Muscle of leg (tissue), 11 donors: Measurements from ENCODE around the gene NDC1. TPM values are rescaled to one million over a fixed set of nuclear protein-coding genes. Genes with fewer than 3 reads are reported as not detected.

ENCODE experiments used
- DNase-seq: peaks from one replicate; pipeline ENCODE4 v3.0.0; 2013
- H3K27ac ChIP-seq: one replicate; pipeline ENCODE4 v1.5.1; 2013; ENCODE audit warnings: mild to moderate bottlenecking, low read length, control low read depth
- H3K27me3 ChIP-seq: one replicate; pipeline ENCODE4 v1.6.1; 2013; ENCODE audit warnings: low read length; ENCODE audit not compliant: control insufficient read depth, insufficient read depth
- H3K36me3 ChIP-seq: one replicate; pipeline ENCODE4 v1.6.1; 2013; ENCODE audit warnings: low read length; ENCODE audit not compliant: control insufficient read depth, insufficient read depth
- H3K4me1 ChIP-seq: one replicate; pipeline ENCODE4 v1.6.1; 2013; ENCODE audit warnings: low read length; ENCODE audit not compliant: control insufficient read depth, insufficient read depth
- H3K4me3 ChIP-seq: one replicate; pipeline ENCODE4 v1.5.1; 2013; ENCODE audit warnings: low read length, control low read depth
- H3K9me3 ChIP-seq: replicated peaks from 2 replicates; pipeline ENCODE4 v1.6.1; 2013; ENCODE audit warnings: low read depth, low read length; ENCODE audit not compliant: control insufficient read depth
- WGBS: methylation state at CpG from one replicate; pipeline ENCODE4 v1.1.5; 2013; ENCODE audit warnings: missing lambda C conversion rate; ENCODE audit not compliant: insufficient coverage; 5-methylcytosine and 5-hydroxymethylcytosine counted together
- polyA plus RNA-seq, 8 donors: library from polyadenylated mRNA; unstranded; fragments of 120-200 nt; gene quantifications; one replicate each; pipeline versions ENCODE4 v1.2.1 to v1.2.3, GENCODE V29; 2013; ENCODE audit warnings: inconsistent platforms in 1 of 8, low replicate concordance in 1 of 8; ENCODE audit not compliant: insufficient read length in 8 of 8, insufficient read depth in 1 of 8
- total RNA-seq: library from RNA; stranded (reverse); fragments of 120-200 nt; gene quantifications from one replicate; pipeline ENCODE4 v1.2.4, GENCODE V29; 2013

The NDC1 gene
- total and polyA plus RNA-seq, 9 donors = 9.3 to 16.0 (median 12.1) TPM

DNA sequence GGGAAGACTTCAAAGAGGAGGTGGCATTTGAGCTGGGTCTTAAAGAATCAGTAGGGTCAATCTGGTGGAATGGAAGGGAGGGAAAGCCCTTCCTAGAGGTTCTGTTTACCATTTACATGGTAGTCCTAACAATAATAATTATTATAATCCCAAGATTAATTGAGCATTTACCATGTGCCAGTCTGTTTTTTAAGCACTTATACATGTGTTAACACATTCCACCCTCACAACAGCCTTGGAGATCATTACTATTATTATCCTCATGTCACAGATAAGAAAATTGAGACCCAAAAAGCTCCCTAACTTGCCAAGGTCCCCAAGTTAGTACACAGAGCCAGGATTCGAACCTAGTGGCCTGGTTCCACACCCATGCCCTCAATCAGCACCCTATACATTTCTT lies 109.9 kb downstream of the NDC1 start:
- H3K4me3 ChIP-seq = no peak overlapping the region
- no CpG with 5 or more reads among the region's 1 CpG for WGBS
- DNase-seq = no peak
- no peaks in the 10 kb centered on the region for H3K9me3 ChIP-seq
- H3K36me3 ChIP-seq = no peaks in the 10 kb centered on the region
- no peak overlapping the region for H3K27ac ChIP-seq
- no peaks in the 10 kb centered on the region for H3K4me1 ChIP-seq
- H3K27me3 ChIP-seq = peaks cover 45% of the 10 kb centered on the region

DNA sequence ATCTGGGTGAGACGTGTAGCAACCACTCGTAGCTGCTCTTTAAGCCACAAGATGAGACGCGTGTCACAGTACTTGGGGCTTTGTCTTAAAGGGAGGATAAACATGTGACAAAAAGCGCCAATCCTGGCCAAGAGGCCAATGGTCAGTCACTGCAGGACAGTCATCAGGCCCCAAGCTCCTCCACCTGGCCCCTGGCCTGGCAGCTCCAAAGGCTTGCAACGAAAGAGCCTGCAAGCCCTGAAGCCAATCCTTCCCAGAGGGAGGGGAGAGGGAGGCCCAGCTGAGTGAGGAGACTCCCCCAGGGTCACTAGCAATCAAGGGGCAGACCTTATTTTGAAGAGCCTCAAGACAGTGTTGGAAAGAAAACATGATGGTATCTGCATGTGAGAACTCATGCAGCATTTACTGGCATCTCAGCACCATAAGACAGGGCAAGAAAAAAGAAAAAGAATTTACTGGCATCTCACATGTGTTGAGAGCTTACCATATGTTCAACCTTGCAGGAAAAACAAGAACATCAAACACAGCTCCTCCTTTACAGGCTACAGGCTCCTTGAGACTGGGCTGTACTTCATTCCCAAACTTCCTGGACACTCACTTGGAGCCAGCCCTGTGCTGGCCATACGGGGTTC lies 110.5 kb downstream of the NDC1 start:
- 75% methylated on average over 6 of the region's 7 CpGs for WGBS
- H3K4me3 ChIP-seq = no peak overlapping the region
- peaks cover 44% of the 10 kb centered on the region for H3K27me3 ChIP-seq
- H3K9me3 ChIP-seq = no peaks in the 10 kb centered on the region
- no peaks in the 10 kb centered on the region for H3K36me3 ChIP-seq
- DNase-seq = no peak
- H3K4me1 ChIP-seq = no peaks in the 10 kb centered on the region
- no peak overlapping the region for H3K27ac ChIP-seq

DNA sequence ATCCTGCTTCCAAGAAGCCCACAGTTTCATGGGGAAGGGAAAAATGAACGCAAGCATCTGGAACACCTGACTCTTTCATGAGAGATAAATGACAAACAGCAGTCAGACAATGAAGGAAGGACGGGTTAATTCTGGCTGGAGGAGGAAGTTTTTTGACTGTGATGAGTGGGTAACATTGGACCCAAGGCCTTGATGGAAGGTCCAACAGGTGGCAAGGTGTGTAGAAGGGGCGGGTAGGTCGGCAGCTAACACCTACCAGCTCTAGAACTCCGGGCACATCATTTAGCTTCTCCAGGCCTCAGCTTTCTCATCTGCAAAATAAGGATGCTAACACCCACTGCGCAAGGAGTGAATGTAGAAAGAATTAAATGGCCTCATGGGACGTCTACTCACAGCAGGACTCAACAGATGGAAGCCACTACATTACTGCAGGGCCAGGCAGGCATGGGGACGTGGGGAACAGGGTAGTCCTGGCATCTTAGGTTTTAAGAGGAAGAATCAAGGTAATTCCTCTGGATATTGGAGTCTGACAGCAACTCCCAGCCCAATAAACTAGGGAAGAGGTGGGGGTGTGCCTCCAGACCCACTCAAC lies 112.0 kb downstream of the NDC1 start:
- WGBS = 69% methylated on average over 4 of the region's 8 CpGs
- H3K4me1 ChIP-seq = no peaks in the 10 kb centered on the region

DNA sequence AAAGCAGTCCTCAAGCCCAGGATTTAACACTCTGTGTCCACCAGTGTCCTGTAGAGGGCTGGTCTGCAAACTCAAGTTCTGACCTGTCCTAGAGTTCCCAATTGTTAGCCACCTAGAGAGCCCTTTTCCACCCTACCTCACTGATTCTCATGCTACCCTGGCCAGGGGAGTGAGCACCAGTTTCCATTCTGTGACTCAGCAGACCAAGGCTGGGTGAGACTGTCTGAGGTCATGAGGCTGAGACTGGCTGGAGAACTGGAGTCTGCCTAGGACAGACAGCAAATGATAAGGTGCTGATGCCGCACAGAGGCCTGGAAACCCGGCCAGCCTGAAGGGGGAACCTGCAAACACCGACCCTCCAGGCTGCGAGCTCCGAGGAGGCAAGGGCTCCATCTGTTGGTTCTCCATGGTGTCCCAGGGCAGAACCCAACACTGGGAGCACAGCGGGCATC lies 112.8 kb downstream of the NDC1 start:
- H3K27me3 ChIP-seq = peaks cover 25% of the 10 kb centered on the region
- no peak overlapping the region for H3K4me3 ChIP-seq
- H3K4me1 ChIP-seq = no peaks in the 10 kb centered on the region
- no peaks in the 10 kb centered on the region for H3K9me3 ChIP-seq
- H3K27ac ChIP-seq = no peak overlapping the region
- H3K36me3 ChIP-seq = no peaks in the 10 kb centered on the region
- no peak for DNase-seq
- WGBS = 37% methylated on average over 6 of the region's 6 CpGs

More for the DNA sequence above, 112.0 kb downstream of the NDC1 start:
- no peak overlapping the region for H3K27ac ChIP-seq
- no peak overlapping the region for H3K4me3 ChIP-seq
- no peaks in the 10 kb centered on the region for H3K9me3 ChIP-seq
- H3K36me3 ChIP-seq = no peaks in the 10 kb centered on the region
- no peak for DNase-seq
- peaks cover 32% of the 10 kb centered on the region for H3K27me3 ChIP-seq

DNA sequence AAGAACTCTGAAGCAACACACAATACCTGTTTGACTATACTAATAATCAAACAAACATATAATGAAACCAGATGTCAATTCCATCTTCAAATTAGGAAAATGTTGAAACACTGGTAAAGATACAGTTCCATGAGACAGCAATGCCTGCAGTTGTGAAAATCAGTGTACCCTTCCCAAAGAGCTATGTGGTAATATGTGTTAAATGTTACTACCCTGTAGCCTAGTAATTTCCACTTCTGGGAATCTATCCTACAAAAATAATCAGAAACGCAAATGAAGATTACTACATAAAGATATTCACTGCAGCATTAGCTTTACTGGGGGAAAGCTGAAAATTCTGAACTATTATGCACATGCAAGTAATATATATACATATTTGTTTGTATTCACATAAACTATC lies 116.1 kb downstream of the NDC1 start:
- Histone ChIP-seq H3K27me3 (peaks cover 11% of the 10 kb centered on the region), H3K9me3 (no peaks in the 10 kb centered on the region), H3K27ac (no peak overlapping the region), H3K4me1 (no peaks in the 10 kb centered on the region), H3K36me3 (no peaks in the 10 kb centered on the region), H3K4me3 (no peak overlapping the region)
- no CpG with 5 or more reads among the region's 1 CpG for WGBS
- DNase-seq = no peak

DNA sequence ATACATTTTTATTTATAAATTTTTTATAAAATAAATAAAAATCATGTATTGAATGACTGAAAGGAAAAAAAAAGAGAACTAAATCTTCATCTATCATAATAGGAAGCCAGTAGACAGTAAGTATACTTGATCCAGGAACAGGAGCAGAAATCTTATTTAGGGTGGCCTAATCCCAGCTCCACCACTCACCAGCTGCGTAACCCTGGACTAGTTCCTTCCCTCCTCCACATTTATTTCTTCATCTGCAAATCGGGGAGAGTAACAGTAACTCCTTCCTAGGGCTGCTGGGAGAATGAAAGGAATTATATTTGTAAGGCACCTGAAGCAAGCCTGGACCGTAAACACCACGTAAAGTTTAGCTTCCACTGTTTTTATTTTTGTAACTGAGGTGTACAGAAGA lies 117.0 kb downstream of the NDC1 start:
- Histone ChIP-seq H3K27ac (no peak overlapping the region), H3K27me3 (peaks cover 11% of the 10 kb centered on the region), H3K4me3 (no peak overlapping the region), H3K4me1 (no peaks in the 10 kb centered on the region), H3K9me3 (no peaks in the 10 kb centered on the region), H3K36me3 (no peaks in the 10 kb centered on the region)
- 70% methylated on average over 2 of the region's 4 CpGs for WGBS
- DNase-seq = no peak

DNA sequence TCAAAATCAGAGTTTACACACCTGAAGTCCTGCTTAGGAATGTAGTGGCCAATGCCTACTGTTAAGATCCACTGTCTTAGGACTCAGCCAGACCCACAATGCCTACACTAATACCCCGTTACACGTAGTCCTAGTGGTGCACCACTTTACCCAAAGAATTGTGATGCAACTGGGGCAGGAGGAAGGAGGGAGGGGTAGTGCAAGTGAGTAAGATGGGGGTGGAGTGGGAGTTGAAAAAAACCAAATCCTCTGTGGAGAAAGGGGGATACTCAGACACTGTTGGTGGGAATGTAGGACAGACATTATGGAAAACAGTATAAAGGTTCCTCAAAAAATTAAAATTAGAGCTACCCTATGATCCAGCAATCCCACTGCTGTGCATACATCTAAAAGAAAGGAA lies 118.6 kb downstream of the NDC1 start:
- H3K36me3 ChIP-seq = no peaks in the 10 kb centered on the region
- H3K4me3 ChIP-seq = no peak overlapping the region
- H3K27me3 ChIP-seq = peaks cover 5% of the 10 kb centered on the region
- WGBS = no CpG with 5 or more reads among the region's 2 CpGs
- no peak overlapping the region for H3K27ac ChIP-seq
- no peak for DNase-seq
- no peaks in the 10 kb centered on the region for H3K4me1 ChIP-seq
- H3K9me3 ChIP-seq = no peaks in the 10 kb centered on the region

DNA sequence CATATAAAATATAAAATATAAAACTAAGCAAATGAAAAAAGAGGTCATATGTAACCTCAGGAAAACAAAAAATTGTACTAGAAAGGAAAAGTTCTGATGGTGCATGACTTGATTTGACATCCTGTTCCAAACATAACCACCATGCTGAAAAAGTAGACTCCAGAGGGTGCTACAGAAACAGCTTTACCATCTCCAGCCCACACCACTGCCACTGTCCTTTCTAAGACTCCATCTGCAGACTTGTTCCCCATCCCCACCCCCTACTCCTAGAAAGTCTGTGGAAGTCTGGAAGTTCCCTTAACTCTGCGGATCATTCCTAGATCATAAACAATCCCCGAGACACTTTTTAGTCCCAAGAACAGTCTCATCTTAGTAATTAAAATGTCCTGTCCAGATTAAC lies 119.7 kb downstream of the NDC1 start:
- Histone ChIP-seq H3K36me3 (no peaks in the 10 kb centered on the region), H3K27me3 (peaks cover 2% of the 10 kb centered on the region), H3K27ac (no peak overlapping the region), H3K4me3 (no peak overlapping the region), H3K4me1 (no peaks in the 10 kb centered on the region), H3K9me3 (no peaks in the 10 kb centered on the region)
- DNase-seq = no peak
- 53% methylated on average over 2 of the region's 2 CpGs for WGBS

DNA sequence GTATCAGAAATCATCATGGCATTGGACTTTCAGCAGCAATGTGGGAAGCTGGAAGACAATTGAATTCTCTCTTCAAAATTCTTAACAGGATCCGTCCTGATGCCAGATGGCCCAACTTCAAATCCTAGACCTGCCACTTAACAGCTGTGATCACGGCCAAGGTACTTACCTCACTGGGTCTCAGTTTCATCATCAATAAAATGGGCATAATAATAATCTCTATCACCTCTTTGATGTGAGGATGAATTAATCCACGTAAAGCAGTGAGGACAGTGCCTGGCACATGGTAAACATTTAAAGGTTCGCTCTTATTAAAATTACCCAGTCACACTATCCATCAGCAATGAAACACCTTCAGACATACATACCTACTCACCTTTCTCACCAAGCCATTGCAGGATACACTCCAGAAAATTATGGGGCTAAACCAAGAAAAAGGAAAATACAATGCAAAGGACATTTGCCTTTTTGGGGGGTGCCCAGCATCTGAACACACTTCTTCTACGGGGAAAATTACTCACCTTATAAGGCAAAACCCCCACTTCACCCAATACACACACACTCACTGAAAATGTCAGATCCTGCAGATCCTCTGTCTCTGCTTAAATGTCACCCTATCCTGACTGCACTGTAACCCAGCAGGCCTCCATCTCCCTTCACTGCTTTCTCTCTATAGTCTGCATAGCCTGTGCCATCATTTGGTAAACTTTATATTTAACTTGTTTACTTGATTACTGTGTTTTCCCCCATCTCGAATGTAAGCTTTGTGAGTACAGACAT lies 120.9 kb downstream of the NDC1 start:
- H3K4me1 ChIP-seq = no peaks in the 10 kb centered on the region
- H3K9me3 ChIP-seq = no peaks in the 10 kb centered on the region
- no peak overlapping the region for H3K4me3 ChIP-seq
- no peak overlapping the region for H3K27ac ChIP-seq
- 73% methylated on average over 2 of the region's 6 CpGs for WGBS
- no peak for DNase-seq
- H3K36me3 ChIP-seq = no peaks in the 10 kb centered on the region
- H3K27me3 ChIP-seq = peaks cover 2% of the 10 kb centered on the region

DNA sequence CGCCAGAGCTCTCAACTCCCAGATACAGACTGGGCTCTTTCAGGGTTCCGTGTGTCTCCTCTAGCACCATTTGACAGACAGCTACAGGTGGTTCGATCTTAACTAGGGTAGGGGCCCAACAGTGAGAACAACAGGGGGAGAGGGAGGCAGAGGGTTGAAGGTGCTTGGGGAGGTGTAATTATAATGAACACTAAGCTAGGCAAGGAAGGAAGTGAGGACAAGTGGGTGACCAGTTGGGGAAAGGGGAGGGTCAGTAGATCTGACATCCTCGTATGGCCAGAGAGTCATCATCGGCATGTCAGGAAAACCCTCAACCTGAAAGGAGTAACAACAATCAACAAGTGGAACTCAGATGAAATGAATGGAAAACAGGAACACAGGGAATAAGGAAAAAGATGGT lies 121.9 kb downstream of the NDC1 start:
- peaks cover 2% of the 10 kb centered on the region for H3K27me3 ChIP-seq
- H3K36me3 ChIP-seq = no peaks in the 10 kb centered on the region
- no peak for DNase-seq
- no peaks in the 10 kb centered on the region for H3K4me1 ChIP-seq
- H3K4me3 ChIP-seq = no peak overlapping the region
- H3K9me3 ChIP-seq = no peaks in the 10 kb centered on the region
- 88% methylated on average over 3 of the region's 5 CpGs for WGBS
- H3K27ac ChIP-seq = no peak overlapping the region
